Esophagus squamous epithelium (tissue), 4 donors: ENCODE measurements around the gene PEX12.

Experiments
- CTCF ChIP-seq, 6 experiments: fragments of 450-650 bp in 4 of 6; fragments of 200-600 bp in 2 of 6; sonication (generic) in 2 of 6; IDR thresholded peaks; one replicate each; pipeline ENCODE4 v1.5.1; 2016 to 2019; ENCODE audit warnings: antibody characterized with exemption in 6 of 6, mild to moderate bottlenecking in 4 of 6, moderate library complexity in 4 of 6
- POLR2A ChIP-seq, 4 donors: fragments of 450-650 bp; IDR thresholded peaks; one replicate each; pipeline ENCODE4 v1.6.1; 2017; ENCODE audit warnings: antibody characterized with exemption in 4 of 4, mild to moderate bottlenecking in 4 of 4, moderate library complexity in 3 of 4

- no peak for TF ChIP-seq CTCF (IDR thresholded peaks at IDR 0.05)
- no peak for TF ChIP-seq POLR2A (IDR thresholded peaks at IDR 0.05)
These were observed 31.5 kb upstream of the PEX12 start for GRCh38 chr17:35609831-35610230.
